HG03565 (cell line): ENCODE measurements around the gene PGAM5.
A peak's percentile ranks its signal among the peaks of the same experiment; 100 is the strongest.
"Not testable (repeated sequence)": the region's sequence is repeated elsewhere in the genome, so short reads cannot be mapped to it uniquely, and the experiment has no call there.

Source experiments
- ATAC-seq: cut with Tn5 transposase; IDR thresholded peaks from one replicate; pipeline ENCODE4 v1.9.1; 2021; ENCODE audit warnings: mild to moderate bottlenecking, moderate library complexity; ENCODE audit not compliant: unreplicated experiment

The PGAM5 gene

DNA sequence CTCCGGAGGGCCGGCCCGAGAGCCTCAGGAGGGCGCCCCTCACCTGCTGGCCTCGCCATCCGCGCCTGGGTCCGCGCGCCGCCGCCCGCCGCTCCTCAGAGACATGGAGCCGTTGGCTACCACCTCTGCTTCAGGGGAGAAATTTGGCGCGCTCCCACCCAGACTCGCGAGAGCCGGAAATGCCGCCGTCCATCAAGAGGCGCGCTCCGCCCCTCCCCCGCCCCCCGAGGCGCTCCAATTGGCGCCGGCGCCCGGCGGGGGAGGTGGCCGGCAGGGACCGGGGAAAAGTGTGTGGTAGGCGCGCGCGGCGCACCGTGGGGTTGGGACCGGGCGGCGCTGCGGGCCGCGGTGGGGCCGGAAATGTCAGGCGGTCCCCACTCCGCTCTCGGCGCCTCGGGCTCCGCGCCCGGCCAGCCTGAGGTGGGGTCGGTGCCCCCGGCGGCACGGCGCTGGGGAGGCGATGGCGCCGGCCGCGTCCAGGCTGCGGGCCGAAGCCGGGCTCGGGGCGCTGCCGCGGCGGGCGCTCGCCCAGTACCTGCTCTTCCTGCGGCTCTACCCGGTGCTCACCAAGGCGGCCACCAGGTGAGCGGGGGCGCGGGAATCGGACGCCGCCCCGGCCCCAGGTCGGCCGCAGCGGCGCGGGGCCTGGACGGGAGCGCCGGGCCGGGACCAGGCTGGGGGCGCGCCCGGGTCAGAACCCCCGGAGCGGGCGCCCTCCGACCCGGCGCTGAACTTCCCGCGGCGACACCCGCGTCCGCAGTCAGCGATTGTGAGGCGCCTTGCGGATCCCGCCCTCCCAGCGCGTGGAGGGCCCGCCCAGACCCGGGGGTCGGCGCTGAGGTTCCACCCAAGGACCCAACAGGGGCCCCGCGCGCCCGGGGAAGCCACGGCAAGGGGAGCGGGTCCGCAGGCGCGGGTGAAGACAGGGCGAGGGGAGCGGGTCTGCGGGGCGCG is 23.2 kb upstream of the PGAM5 start, which contains the start of the genes POLE and PXMP2:
POLE (minus strand) TSS at position 132 of the 954 bp plus-strand sequence; CDS start at position 105, 27 bp downstream.
PXMP2 (plus strand) TSS at position 377 of the 954 bp plus-strand sequence; CDS start at position 461, 84 bp downstream.
- peak; percentile 88 for ATAC-seq

DNA sequence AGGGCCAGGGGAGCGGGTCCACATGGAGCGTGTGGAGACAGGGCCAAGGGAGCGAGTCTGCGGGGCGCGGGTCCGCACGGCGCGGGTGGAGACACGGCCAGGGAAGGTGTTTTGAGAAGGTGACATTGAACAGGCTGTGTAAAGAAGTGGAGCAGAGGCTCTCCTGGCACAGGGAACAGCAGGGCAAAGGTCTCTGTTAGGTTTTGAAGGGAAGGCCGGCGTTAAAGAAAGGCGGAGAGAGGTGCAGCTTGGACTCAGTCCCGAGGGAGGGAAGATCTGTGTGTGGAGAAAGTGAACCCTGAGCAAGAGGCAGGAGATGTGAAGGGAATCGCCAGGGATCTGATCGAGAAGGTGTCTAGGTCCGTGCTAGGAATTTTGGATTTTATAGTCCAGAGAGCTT is 21.4 kb upstream of the PGAM5 start:
- ATAC-seq: no peak

DNA sequence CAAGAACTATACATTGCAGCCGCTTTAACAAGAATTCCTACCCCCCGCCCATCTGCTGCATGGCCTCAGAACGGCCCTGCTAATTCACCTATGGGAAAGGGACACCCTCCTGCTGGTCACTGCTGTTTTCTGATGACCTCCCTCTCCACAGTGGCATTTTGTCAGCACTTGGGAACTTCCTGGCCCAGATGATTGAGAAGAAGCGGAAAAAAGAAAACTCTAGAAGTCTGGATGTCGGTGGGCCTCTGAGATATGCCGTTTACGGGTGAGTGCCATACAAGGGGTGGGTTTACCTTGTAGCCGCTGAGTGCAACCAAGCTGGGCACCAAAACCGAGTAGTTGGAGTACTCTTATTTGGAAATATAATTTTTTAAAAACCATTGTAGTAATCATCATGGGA is 20.5 kb upstream of the PGAM5 start:
- no peak for ATAC-seq

DNA sequence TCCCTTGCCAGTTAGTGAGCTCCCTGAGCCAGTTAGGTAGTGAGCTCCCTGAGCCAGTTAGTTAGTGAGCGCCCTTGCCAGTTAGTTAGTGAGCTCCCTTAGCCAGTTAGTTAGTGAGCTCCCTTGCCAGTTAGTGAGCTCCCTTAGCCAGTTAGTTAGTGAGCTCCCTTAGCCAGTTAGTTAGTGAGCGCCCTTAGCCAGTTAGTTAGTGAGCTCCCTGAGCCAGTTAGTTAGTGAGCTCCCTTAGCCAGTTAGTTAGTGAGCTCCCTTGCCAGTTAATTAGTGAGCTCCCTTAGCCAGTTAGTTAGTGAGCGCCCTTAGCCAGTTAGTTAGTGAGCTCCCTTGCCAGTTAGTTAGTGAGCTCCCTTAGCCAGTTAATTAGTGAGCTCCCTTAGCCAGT is 18.6 kb upstream of the PGAM5 start:
- not testable (repeated sequence) for ATAC-seq

DNA sequence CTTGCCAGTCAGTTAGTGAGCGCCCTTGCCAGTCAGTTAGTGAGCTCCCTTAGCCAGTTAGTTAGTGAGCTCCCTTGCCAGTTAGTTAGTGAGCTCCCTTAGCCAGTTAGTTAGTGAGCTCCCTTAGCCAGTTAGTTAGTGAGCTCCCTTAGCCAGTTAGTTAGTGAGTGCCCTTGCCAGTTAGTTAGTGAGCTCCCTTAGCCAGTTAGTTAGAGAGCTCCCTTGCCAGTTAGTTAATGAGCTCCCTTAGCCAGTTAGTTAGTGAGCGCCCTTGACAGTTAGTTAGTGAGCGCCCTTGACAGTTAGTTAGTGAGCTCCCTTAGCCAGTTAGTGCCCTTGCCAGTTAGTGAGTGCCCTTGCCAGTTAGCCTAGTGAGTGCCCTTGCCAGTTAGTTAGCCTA is 15.8 kb upstream of the PGAM5 start:
- not testable (repeated sequence) for ATAC-seq

DNA sequence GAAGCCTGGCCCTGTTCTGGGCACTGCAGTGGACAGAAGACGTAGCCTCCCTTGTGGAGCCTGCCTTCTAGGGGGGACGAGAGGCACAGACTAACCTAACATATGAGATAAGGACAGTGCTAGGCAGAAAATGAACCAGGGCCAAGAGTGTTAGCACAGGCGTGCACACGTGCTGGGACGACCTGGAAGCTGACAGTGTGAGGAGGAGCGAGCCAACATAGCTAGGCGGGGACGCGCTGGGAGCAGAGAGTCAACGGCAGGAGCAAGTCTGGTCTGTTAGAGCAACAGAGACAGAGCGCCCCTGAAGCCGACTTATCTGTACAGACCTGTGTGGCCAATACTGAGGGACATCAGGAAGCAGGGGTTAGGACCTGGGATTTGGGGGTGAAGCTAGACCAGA is 15.2 kb upstream of the PGAM5 start:
- no peak for ATAC-seq

DNA sequence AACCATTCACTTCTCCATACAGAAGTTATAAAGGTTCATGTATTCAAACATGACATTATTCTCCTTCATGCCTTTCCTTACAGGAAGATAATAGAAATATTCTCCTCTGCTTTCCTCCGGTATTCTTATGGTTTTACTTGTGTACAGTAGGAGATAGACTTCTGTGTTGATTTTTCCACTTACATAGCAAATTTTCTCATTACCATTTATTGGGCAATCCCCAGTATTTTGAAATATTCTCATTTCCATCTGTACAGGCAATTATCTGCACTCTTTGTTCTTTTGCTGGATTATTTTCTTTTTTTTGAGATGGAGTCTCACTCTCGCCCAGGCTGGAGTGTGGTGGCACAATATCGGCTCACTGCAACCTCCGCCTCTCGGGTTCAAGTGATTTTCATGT is 12.3 kb upstream of the PGAM5 start:
- no peak for ATAC-seq

DNA sequence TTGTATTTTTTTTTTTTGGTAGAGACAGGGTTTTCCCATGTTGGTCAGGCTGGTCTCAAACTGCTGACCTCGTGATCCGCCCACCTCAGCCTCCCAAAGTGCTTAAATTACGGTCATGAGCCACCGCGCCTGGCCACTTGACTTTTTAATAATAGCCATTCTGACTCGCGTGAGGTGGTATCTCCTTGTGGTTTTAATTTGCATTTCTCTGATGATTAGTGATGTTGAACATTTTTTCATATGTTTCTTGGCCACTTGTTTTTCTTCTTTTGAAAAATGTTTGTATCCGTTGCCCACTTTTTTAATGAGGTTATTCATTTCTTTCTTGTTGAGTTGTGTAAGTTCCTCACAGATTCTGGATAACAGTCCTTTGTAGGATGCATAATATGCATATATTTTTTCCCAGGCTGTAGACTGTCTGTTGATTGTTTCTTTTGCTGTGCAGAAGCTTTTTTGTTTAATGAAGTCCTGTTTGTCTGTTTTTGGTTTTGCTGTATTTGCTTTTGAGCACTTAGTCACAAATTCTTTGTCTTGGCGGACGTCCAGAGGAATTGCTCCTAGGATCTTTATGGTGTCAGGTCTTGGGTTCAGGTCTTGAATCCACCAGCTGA is 10.3 kb upstream of the PGAM5 start:
- no peak for ATAC-seq

DNA sequence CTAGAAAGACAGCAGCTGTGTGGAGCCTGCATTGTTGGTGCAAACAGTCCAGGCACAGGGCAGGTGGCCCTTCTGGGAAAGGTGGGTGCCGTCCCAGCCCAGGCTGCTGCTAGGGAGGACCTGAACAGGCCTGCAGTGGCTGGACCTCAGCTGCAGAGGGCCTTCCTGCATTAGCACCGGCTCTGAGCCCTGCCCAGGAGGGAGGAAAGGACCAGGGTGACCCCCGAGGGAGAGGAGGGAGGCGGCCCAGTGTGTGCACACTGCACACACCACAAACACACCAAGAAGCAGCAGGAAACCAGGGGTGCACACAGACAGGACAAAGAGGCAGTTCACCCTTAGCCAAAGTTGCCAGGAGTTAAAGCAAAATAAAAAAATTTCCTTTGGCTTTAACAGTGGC is 8.0 kb upstream of the PGAM5 start:
- ATAC-seq: no peak

DNA sequence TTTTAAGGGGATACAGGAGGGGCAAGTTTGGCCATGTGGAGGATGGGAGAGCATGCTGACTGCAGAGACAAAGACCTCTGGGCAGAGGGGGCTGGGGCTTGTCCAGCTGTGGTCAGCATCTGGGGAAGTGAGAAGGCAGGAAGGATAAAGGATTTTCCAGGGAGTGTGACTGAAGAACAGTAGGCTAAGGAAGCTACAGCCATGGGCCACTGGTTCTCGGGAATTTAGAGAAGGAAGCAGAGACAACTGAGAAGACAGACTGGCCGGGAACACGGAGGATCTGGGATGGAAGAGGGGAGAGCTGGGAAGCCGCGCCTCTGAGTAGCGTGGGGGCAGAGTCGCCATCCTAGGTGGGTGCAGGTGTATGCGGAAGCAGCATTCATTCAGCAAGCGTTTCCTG is 7.0 kb upstream of the PGAM5 start:
- ATAC-seq: no peak

DNA sequence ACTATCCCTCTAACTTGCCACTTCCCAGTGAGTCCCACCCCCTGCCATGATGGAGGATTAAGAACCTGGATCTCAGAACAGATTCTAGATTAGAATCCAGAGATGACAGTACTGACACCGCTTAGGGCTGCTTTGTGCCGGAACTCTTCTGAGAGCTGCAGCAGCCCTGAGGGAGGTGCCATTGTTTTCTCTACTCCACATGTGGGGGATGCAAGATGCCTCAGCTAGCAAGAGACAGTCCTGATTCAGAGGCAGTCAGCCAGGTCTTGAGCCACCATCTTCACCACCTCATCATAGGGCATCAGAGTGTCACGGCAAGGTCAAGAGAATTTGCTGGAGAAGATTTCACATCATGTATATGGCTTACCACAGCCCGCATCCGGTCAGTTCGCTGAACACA is 3.4 kb upstream of the PGAM5 start:
- no peak for ATAC-seq

DNA sequence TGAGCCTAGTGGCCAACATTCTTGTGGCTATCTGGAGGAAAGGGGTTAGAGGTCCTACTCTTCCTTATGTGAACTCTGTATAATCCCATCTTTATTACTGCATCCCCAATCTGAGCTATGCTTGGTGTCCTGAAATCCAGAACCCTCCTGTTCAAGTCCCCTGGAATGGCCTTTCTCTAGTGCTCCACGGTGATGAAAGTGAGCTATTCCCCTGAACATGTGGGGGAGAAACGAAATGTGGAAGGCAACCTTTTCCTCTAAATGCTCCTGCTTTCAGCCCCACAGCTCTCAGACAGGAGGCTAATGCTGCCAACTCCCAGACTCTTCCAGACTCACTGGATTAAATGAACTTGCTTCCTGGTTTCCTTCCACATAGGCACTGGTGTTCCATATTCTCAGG is 2.5 kb upstream of the PGAM5 start:
- no peak for ATAC-seq

DNA sequence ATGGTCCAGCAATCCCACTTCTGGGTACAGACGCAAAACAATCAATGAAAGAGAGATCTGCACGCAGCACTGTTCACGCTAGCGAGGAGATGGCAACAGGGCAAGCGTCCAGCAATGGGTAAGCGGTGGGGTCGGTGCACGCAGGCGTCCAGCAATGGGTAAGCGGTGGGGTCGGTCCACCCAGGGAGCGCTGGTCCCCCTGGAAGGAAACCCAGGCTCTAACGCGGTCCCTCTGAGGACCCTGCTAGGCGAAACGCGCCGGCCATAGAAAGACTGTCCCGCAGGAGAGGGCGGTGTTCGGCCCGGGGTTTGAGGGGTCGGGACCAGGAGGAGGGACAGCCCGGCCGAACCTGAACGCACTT is 618 bp upstream of the PGAM5 start:
- peak; percentile 3 for ATAC-seq

DNA sequence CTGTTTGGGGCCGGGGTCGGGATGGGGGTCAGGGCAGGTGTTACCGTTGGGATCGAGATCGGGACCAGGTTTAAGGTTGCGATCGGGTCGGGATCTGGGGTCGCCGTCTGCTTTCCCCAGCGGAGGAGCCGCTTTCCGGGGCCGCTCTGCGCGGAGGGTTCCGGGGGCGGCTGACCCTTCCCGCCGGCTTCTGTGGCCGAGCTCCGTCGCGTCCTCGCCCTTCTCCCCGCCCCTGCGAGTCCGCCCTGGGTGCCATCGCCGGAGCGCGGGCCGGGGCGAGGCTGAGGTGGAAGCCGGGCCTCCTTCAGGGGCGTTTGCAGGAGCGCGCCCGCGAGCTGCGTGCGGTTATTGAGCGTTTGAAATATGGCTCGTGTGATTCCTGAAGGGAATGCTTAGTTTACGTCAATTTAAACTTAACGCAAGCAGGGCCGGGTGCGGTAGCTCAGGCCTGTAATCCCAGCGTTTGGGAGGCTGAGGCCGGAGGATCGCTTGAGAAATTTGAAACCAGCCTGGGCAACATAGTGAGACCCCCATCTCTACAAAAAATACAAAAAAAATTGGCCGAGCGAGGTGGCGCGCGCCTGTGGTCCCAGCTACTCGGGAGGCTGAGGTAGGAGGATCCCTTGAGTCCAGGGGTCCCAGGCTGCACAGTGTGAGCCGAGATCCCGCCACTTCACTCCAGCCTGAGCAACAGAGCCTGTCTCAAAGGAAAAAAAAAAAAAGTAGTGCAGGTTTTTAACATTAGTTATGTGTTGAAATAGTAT is 620 bp downstream of the PGAM5 start:
- ATAC-seq: peak; percentile 1

DNA sequence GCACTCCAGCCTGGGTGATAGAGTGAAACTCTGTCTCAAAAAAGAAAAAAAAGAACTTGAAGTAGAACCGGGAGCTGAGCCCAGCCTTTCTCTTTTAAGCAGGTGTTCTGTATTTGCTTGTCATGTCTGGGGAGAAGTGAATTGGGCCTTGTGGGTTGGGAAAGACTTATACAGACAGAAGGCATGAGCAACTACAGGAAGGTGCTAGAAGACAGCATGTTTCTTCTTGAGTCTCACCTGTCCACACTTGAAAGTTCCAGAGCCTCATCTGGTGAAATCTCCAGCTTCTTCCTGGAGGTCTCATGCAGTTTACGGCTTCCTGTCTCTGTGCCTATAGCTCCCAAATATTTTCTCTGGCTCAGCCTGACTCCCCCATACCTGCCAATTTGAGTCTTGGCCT is 2.5 kb downstream of the PGAM5 start:
- no peak for ATAC-seq

DNA sequence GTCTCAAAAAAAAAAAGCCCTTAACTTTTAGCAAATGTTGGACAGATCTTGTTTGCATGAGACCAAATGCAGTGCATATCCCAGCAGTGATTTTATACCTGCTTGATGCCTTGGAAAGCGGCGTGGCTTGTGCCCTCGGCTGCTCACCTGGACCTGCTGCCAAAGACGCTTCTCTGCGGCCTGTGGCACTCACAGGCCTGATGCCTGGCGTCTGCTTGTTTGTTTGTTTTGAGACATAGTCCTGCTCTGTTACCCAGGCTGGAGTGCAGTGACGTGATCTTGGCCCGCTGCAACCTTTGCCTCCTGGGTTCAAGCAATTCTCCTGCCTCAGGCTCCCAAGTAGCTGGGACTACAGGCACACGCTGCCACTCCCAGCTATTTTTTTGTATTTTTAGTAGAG is 5.2 kb downstream of the PGAM5 start:
- ATAC-seq: no peak

DNA sequence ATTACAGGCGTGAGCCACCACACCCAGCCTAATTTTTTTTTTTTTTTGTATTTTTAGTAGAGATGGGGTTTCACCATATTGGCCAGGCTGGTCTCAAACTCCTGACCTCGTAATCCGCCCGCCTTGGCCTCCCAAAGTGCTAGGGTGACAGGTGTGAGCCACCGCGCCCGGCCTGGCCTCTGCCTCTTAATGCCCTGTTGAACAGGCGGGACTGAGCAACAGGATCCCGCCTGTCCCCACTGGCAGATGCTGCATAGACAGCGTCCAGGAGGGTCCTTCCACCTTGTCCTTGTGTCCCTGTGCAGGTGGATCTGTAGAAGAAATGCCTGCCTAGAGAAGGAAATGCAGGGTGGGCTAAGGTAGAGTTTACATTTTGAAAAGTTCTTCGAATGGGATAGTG is 5.7 kb downstream of the PGAM5 start:
- ATAC-seq: no peak

DNA sequence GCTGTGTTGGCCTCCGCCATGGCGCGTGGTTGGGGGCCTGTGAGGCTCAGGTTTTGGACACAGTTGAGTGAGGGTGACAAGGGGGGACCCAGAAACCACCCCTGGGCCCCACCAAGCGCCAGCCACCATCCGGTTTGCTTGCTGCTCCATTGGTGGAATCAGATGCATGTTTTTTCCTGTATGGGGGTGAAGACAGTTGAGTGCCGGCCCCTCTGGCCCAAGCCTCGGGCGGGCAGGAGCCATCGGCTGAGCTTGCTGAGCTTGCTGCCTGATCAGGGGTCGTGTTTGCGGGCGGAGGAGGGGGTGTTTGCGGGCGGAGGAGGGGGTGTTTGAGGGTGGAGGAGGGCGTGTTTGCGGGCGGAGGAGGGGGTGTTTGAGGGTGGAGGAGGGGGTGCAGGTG is 6.4 kb downstream of the PGAM5 start:
- no peak for ATAC-seq

DNA sequence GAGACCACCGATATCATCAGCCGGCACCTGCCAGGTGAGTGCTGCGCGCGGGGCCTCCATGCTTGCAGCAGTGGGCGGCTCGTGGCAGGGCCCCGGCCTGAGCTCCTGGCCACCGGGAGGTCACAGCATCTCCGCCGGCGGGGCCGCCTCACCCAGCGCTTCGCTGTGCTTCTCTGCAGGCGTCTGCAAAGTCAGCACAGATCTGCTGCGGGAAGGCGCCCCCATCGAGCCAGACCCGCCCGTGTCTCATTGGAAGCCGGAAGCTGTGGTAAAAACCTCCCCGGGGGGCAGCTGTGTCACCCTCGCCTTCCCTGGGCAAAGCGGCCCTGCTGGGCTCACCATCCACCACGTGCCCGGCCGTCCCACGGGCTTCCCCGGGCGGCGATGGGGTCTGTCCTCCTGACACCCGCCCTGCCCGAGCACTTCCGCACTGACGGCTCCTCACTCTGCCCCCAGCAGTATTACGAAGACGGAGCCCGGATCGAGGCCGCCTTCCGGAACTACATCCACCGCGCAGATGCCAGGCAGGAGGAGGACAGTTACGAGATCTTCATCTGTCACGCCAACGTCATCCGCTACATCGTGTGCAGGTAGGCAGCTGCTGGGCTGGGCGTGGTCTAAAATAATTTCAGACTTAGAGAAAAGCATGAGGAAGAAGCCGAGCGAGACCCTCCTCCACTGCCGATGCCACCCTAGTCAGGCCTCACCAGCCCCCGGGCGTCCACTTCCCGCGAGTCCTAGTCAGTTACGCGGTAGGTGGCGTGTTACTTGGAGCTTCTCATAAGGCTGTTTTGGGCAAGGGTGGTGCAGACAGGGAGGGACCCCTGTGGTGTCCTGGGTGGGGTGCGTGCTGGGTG is 7.1 kb downstream of the PGAM5 start:
- ATAC-seq: no peak

DNA sequence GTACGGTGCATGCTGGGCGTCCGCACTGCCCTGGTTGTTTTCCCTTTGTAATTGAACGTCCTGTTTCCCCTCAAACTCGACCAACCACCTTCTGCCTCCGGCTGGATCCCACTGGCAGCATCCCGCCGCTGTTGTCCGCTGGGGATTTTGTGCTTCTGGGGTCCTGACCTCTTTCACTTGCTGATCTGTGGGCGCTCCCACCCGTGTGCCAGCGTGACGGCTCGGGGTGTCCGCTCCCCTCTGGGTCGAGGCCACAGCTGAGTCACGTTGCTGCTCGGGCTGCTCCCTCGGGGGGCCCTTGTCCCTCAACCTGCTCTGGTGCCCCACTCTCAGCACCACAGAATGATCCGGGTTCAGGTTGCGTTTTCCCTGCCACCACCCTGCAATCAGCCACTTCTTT is 8.0 kb downstream of the PGAM5 start:
- no peak for ATAC-seq
